GM12874 (cell line): ENCODE measurements around the gene HS3ST2.

Source experiments
- CTCF ChIP-seq: IDR thresholded peaks from 2 replicates; pipeline ENCODE4 v1.5.1; 2011; ENCODE audit warnings: low read depth, mild to moderate bottlenecking, control low read depth, low read length, moderate library complexity; ENCODE audit not compliant: insufficient read depth

The HS3ST2 gene

GRCh38 chr16:22844416-22844815, 30.5 kb downstream of the HS3ST2 start:
- no peak for TF ChIP-seq CTCF

- TF ChIP-seq CTCF, result no peak
Observed at GRCh38 chr16:22847100-22847499, 33.1 kb downstream of the HS3ST2 start.

- no peak for TF ChIP-seq CTCF
Observed at GRCh38 chr16:22847690-22848089, 33.7 kb downstream of the HS3ST2 start.

GRCh38 chr16:22848451-22848850, 34.5 kb downstream of the HS3ST2 start:
- TF ChIP-seq CTCF, result no peak

- no peak for TF ChIP-seq CTCF
Observed at GRCh38 chr16:22849517-22849916, 35.6 kb downstream of the HS3ST2 start.

- no peak for TF ChIP-seq CTCF
Observed at GRCh38 chr16:22855231-22855630, 41.3 kb downstream of the HS3ST2 start.

GRCh38 chr16:22857296-22858025, 43.5 kb downstream of the HS3ST2 start:
- no peak for TF ChIP-seq CTCF
